Epithelial cell of esophagus (primary cell): ENCODE results near the gene DNASE2.
A peak's percentile ranks its signal among the peaks of the same experiment; 100 is the strongest.

Experiments used
- DNase-seq: peaks from one replicate; pipeline ENCODE4 v3.0.0; 2010; ENCODE audit warnings: low read depth
- H3K4me3 ChIP-seq: 2 replicates; pipeline ENCODE4 v1.5.1; 2011; ENCODE audit warnings: mild to moderate bottlenecking, low read length, control low read depth
- TF ChIP-seq, protein P1 (sequence below): IDR thresholded peaks from 2 replicates; pipeline ENCODE4 v1.5.1; 2011; ENCODE audit warnings: low read depth, mild to moderate bottlenecking, low read length, control low read depth, inconsistent platforms; ENCODE audit not compliant: insufficient read depth; ENCODE audit errors: missing control alignments

The DNASE2 gene

DNA sequence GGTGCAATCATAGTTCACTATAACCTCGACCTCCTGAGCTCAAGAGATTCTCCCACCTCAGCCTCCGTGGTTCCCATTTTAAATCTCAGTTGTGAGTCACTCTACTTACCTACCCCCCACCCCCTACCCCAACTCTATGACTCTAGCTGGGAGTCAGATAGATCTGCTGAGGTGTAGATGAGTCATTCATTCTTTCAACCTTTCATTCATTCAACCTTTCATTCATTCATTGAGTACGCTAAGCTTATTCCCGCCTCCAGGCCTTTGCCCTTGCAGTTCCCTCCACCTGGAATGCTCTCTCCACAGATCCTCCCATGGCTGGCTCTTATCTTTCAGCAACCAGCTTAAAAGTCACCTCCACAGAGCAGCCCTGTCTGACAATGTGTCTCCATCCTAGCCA, 44.0 kb downstream of the DNASE2 start:
- H3K4me3 ChIP-seq: no peak overlapping the region
- DNase-seq: peak; percentile 72
- TF ChIP-seq, protein P1, sequence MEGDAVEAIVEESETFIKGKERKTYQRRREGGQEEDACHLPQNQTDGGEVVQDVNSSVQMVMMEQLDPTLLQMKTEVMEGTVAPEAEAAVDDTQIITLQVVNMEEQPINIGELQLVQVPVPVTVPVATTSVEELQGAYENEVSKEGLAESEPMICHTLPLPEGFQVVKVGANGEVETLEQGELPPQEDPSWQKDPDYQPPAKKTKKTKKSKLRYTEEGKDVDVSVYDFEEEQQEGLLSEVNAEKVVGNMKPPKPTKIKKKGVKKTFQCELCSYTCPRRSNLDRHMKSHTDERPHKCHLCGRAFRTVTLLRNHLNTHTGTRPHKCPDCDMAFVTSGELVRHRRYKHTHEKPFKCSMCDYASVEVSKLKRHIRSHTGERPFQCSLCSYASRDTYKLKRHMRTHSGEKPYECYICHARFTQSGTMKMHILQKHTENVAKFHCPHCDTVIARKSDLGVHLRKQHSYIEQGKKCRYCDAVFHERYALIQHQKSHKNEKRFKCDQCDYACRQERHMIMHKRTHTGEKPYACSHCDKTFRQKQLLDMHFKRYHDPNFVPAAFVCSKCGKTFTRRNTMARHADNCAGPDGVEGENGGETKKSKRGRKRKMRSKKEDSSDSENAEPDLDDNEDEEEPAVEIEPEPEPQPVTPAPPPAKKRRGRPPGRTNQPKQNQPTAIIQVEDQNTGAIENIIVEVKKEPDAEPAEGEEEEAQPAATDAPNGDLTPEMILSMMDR: no peak

DNA sequence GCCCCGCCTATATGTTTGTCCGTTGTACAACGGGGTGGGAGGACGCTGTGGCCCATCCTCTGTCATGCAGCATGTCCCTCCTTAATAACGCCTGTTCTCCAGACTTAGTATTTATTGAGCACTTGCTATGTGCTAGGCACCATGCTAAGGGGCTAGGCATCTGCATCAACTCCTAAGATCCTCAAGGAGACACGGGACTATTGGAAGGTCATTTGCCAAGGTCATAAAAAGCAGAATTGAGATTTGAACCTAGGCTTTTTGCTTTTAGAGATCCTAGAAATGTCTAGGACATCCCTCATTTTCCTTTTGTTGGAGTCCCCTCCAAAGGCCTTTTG, 44.8 kb downstream of the DNASE2 start:
- TF ChIP-seq, protein P1: no peak
- DNase-seq: no peak
- H3K4me3 ChIP-seq: no peak overlapping the region

DNA sequence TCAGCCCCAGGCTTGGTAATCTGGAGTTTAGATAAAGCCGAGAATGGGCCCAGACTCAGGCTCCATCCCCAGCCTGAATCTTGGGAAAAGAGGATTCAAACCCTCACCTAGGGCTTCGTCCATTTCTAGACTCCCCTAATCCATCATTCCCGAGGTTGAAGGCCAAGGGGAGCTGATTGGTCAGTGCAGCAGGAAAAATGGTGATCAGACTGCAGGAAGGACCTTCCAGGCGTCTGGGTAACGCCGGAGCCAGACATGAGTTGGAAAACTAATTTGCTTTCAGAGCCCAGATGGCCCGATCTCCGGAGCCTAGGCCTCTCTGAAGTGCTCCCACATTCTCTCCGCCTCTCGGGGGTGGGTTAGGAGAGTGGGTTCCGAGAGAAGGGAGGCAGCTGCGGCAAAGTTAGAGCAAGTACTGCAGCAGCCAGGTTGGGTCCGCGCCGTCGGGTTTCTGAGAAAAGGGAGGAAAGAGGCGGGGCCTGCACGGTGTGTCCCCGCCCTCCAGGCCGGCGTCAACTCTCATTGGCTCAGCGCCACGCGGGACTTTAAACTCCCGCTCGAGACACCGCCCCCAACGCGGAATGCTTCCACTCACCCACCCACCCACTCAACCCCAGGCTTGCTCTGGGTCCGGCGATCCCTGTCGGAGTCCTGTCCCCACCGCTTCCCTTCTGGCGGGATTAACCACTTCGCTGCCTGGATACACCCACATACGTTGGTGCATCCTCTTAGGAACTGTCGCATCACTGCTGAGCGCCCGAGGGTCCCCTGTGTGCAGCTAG, 46.1 kb downstream of the DNASE2 start:
- TF ChIP-seq, protein P1: no peak
- DNase-seq: no peak

DNA sequence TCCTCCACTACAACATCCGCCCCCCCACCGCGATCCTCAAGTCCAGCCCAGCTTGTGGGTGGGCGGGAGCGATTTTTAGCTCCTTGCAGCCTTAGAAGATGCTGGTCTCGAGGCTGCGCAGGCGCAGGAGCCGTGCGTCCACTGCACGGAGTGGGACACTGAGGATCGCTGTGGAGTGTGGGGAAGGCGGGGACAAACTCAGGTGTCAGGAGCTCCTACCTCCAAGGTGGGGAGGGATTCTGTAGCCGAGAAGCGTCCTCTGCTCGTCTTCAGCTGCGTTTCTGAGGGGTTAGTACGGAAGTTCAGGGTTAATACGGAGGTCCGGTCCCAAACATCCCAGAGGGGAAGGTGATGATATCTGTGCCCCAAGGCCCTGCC, 46.7 kb downstream of the DNASE2 start, which contains the start of gene RTBDN:
TSS of gene RTBDN (minus strand) at position 14 of the 378 bp plus-strand sequence. CDS start 4,600 bp downstream, outside the sequence.
- TF ChIP-seq, protein P1: no peak
- DNase-seq: no peak
- H3K4me3 ChIP-seq: peak within 1 kb of the TSS; percentile 30

More for the DNA sequence above, 46.1 kb downstream of the DNASE2 start:
- no peak overlapping the region for H3K4me3 ChIP-seq

DNA sequence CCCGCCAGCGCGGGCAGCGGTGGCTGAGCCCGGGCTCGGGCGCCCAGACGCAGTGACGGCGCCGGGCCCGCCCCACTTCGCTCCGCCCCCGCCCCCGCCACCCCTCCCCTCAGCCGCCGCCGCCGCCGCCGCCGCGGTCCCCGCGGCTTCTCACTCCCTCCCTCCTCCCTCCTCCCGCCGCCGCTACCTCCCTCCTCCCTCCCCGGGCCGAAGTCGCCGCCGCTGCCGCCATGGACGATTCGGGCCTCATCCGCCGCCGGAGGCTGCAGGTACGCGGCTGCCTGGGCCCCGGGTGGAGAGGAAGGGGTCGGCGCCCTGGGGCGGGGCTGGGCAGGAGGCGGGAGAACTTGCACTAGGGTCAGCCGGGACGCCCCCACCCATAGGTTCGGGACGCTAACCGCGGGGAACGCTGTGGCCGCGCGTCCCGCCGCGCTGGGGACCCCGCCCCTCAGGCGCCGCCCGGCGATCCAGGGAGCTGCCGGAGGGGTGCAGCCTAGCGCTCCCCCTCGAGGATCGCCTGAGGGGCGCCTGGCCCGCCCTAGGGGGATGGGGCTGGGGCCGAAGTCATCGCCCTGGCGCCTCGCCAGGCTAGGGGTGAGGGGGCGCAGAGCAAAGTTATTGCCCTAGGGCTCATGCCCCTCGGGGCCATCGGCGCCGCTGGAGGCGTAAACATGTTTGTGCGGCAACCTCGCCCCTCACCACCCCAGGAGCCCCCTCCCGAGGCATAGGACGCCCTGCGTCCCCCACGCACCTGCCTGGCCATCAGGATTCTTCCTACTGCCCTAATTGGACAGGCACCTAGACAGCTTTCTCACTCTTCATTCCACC, 47.3 kb downstream of the DNASE2 start:
- peak; percentile 36 for DNase-seq

DNA sequence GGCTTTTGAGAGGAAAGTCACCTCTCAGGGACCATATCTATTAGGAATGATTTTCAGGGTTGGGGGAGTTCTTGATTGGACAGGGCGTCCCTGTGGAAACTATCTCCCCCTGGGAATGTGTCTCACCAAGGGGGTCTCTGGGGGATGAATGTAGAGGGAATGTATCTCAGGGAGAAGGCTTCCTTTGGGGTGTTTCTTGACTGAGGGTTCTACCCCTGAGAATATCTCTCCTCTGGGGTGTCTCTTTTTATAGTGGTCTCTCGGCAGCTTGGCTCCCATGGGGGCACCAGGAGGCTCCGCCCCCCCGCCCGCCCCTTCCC, 47.9 kb downstream of the DNASE2 start:
- DNase-seq: no peak
- H3K4me3 ChIP-seq: peak overlapping the region; percentile 19
- TF ChIP-seq, protein P1: no peak

More for the DNA sequence above, 47.3 kb downstream of the DNASE2 start:
- H3K4me3 ChIP-seq: peak overlapping the region; percentile 30
- TF ChIP-seq, protein P1: no peak

DNA sequence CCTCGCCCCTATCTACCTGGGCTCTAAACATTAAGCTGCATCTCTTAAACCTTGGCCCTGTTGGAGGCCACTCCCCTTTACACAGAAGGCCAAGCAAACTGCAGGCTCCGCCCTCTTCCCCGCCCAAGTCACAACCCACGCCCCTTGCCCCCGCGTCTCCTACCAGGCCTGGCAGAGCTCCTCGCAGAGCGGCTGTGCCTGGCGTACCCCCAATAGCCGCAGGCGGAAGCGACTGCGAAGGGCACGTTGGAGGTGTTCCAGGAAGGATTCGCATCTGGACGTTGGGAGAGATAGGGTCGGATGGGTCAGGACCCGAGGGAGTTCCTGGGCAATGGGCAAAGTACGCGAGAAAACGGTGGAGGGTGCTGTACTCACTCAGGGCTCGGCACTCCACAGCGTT, 52.8 kb downstream of the DNASE2 start:
- peak; percentile 32 for DNase-seq
- H3K4me3 ChIP-seq: no peak overlapping the region
- TF ChIP-seq, protein P1: no peak
